ENCODE results near the gene COL23A1. TPM values are rescaled to one million over a fixed set of nuclear protein-coding genes. Genes with fewer than 3 reads are reported as not detected.

The COL23A1 gene
- total and polyA plus RNA-seq, 2 donors (not counting 1 experiment from before 2014, with no cell fraction given): 0.20 TPM; not detected in 1

- H3K9ac ChIP-seq (ENCODE audit: low read length): no peak overlapping the region
- peaks cover 12 to 18% of the 10 kb centered on the region in 2 donors for H3K4me1 ChIP-seq (ENCODE audit: control insufficient read depth in 2 of 2, insufficient read depth in 2 of 2, low read length in 2 of 2)
- DNase-seq (peak; percentile 9), ATAC-seq (ENCODE audit: low read depth) (no peak)
- peaks cover 30% of the 10 kb centered on the region for H3K4me1 Mint-ChIP-seq
- H3K36me3 ChIP-seq (replicated peaks in 1 of 2; ENCODE audit: control extremely low read depth in 1 of 2, control insufficient read depth in 1 of 2, extremely low read depth in 1 of 2, insufficient read depth in 2 of 2, low read length in 1 of 2): peaks cover 0 to 63% of the 10 kb centered on the region in 2 experiments
- peaks cover 55% of the 10 kb centered on the region for H4K20me1 ChIP-seq (ENCODE audit: control insufficient read depth, insufficient read depth, low read length, poor library complexity, severe bottlenecking)
- intact Hi-C loops (cut with micrococcal nuclease): no loop called here
- peaks cover 28% of the 10 kb centered on the region for H3K79me2 ChIP-seq (ENCODE audit: control insufficient read depth, insufficient read depth, low read length)
- ChIA-PET CTCF (interaction anchor here (1.3 kb wide), 1 partner anchor 27 kb away, joined by 3 read pairs; no protein-coding TSS in a partner anchor), POLR2A (interaction anchor here (1.2 kb wide), 1 partner anchor 25 kb away, joined by 4 read pairs; the partner anchor contains the start of gene PHYKPL)
- no peak overlapping the region for H3K4me3 ChIP-seq (ENCODE audit: control extremely low read depth in 1 of 5, extremely low read depth in 1 of 5, insufficient read depth in 1 of 5, low read depth in 2 of 5, low read length in 4 of 5)
- no peaks in the 10 kb centered on the region for H3K27me3 ChIP-seq (replicated peaks in 1 of 4; ENCODE audit: control extremely low read depth in 1 of 4, control insufficient read depth in 3 of 4, insufficient read depth in 4 of 4, low read length in 3 of 4)
- H3K4me2 ChIP-seq (replicated peaks; ENCODE audit: low read depth, low read length, poor library complexity, severe bottlenecking): no peak overlapping the region
- H3K27me3 Mint-ChIP-seq: no peaks in the 10 kb centered on the region
- no peaks in the 10 kb centered on the region for H3K9me3 Mint-ChIP-seq (ENCODE audit: insufficient read depth)
- no peak overlapping the region for H3K4me3 Mint-ChIP-seq
- 94% methylated on average over 5 of the region's 5 CpGs for WGBS (ENCODE audit: insufficient coverage)
- no peak overlapping the region for H2AFZ ChIP-seq (ENCODE audit: insufficient read depth, low read depth, low read length, poor library complexity, severe bottlenecking)
- no peak for TF ChIP-seq EZH2 (IDR thresholded peaks at IDR 0.05; ENCODE audit: borderline replicate concordance, insufficient read depth, low read depth, low read length, poor library complexity, severe bottlenecking)
- TF ChIP-seq CTCF (IDR thresholded peaks at IDR 0.05): no peak
- H3K27ac Mint-ChIP-seq: peak overlapping the region; percentile 15
- H3K27ac ChIP-seq (ENCODE audit: low read length in 2 of 2): peak overlapping the region in 1 of 2 donors; percentile 79
- H3K9me3 ChIP-seq (ENCODE audit: control extremely low read depth in 1 of 3, control insufficient read depth in 2 of 3, insufficient read depth in 1 of 3, low read length in 2 of 3): no peaks in the 10 kb centered on the region
Observed at GRCh38 chr5:178207183-178207916, 382.8 kb downstream of the COL23A1 start.

All from B cell (primary cell).